HEK293 (cell line): ENCODE data around the gene MED28.

Source experiments
- CTCF ChIA-PET: fragments of 350-600 bp; formaldehyde crosslinking; extraction: SDS; loops from one replicate; lab custom pipeline; 2021; ENCODE audit warnings: antibody characterized with exemption; lab: Yijun Ruan, JAX
- POLR2A ChIA-PET: fragments of 300-600 bp; formaldehyde crosslinking; extraction: SDS; loops from one replicate; lab custom pipeline; 2020; ENCODE audit warnings: antibody characterized with exemption, inconsistent platforms; lab: Yijun Ruan, JAX
- H3K27ac ChIP-seq: fragments of 200-500 bp; sonication (Bioruptor generic); 2 replicates; pipeline ENCODE4 v1.5.1; 2014; ENCODE audit warnings: low read depth, low read length, control low read depth, inconsistent platforms; ENCODE audit errors: extremely low read depth
- H3K36me3 ChIP-seq, 2 experiments: fragments of 200-500 bp in 1 of 2; sonication (Bioruptor generic) in 1 of 2; 1 replicate in 1 of 2; 2 replicates in 1 of 2; pipeline ENCODE4 v1.5.1; 2014 to 2017; ENCODE audit warnings: inconsistent platforms in 2 of 2, low read length in 2 of 2; ENCODE audit not compliant: control insufficient read depth in 2 of 2, insufficient read depth in 1 of 2
- H3K4me1 ChIP-seq: fragments of 200-500 bp; sonication (Bioruptor generic); 2 replicates; pipeline ENCODE4 v1.5.1; 2014; ENCODE audit warnings: mild to moderate bottlenecking, low read length, inconsistent platforms; ENCODE audit not compliant: control insufficient read depth, insufficient read depth
- H3K4me3 ChIP-seq: 2 replicates; pipeline ENCODE4 v1.5.1; 2011; ENCODE audit warnings: low read depth, mild to moderate bottlenecking, control low read depth, low read length, moderate library complexity
- H3K9me3 ChIP-seq: fragments of 200-500 bp; sonication (Bioruptor generic); 2 replicates; pipeline ENCODE4 v1.5.1; 2014; ENCODE audit warnings: low read depth, low read length, inconsistent platforms; ENCODE audit not compliant: control insufficient read depth, insufficient read depth
- OVOL3 ChIP-seq: fragments of 450-650 bp; formaldehyde crosslinking; IDR thresholded peaks from 2 replicates; pipeline ENCODE4 v1.5.1; 2016; ENCODE audit warnings: missing biosample characterization, missing genetic modification characterization
- SP2 ChIP-seq: fragments of 450-650 bp; formaldehyde crosslinking; IDR thresholded peaks from 2 replicates; pipeline ENCODE4 v1.5.1; 2016; ENCODE audit warnings: missing biosample characterization, missing genetic modification characterization
- ZBTB1 ChIP-seq: fragments of 450-650 bp; formaldehyde crosslinking; IDR thresholded peaks from 2 replicates; pipeline ENCODE4 v1.5.1; 2016; ENCODE audit warnings: missing biosample characterization, missing genetic modification characterization
- ZFP69B ChIP-seq: fragments of 450-650 bp; formaldehyde crosslinking; IDR thresholded peaks from 2 replicates; pipeline ENCODE4 v1.5.1; 2016; ENCODE audit warnings: missing biosample characterization, missing genetic modification characterization
- ZNF132 ChIP-seq: fragments of 450-650 bp; formaldehyde crosslinking; IDR thresholded peaks from 2 replicates; pipeline ENCODE4 v1.5.1; 2017; ENCODE audit warnings: missing biosample characterization, missing genetic modification characterization, borderline replicate concordance
- ZNF140 ChIP-seq: fragments of 450-650 bp; formaldehyde crosslinking; IDR thresholded peaks from 2 replicates; pipeline ENCODE4 v1.5.1; 2016; ENCODE audit warnings: missing biosample characterization, missing genetic modification characterization
- ZNF146 ChIP-seq: fragments of 450-650 bp; formaldehyde crosslinking; IDR thresholded peaks from 2 replicates; pipeline ENCODE4 v1.5.1; 2016; ENCODE audit warnings: missing biosample characterization, missing genetic modification characterization
- ZNF155 ChIP-seq: fragments of 450-650 bp; formaldehyde crosslinking; IDR thresholded peaks from 2 replicates; pipeline ENCODE4 v1.5.1; 2016; ENCODE audit warnings: missing biosample characterization, missing genetic modification characterization
- ZNF184 ChIP-seq: fragments of 450-650 bp; IDR thresholded peaks from 2 replicates; pipeline ENCODE4 v1.5.1; 2018; ENCODE audit warnings: missing biosample characterization, mild to moderate bottlenecking, missing genetic modification characterization
- ZNF239 ChIP-seq: fragments of 450-650 bp; formaldehyde crosslinking; IDR thresholded peaks from 2 replicates; pipeline ENCODE4 v1.5.1; 2016; ENCODE audit warnings: missing biosample characterization, missing genetic modification characterization
- ZNF274 ChIP-seq, 2 experiments: fragments of 200-500 bp in 1 of 2; fragments of 450-650 bp in 1 of 2; sonication (Bioruptor generic) in 1 of 2; formaldehyde crosslinking in 1 of 2; IDR thresholded peaks; 2 replicates each; pipeline versions ENCODE4 v1.5.1 to v1.6.1; 2014 to 2016; ENCODE audit warnings: borderline replicate concordance in 1 of 2, inconsistent platforms in 1 of 2, low read length in 1 of 2, missing biosample characterization in 1 of 2, missing genetic modification characterization in 1 of 2
- ZNF555 ChIP-seq: fragments of 450-650 bp; formaldehyde crosslinking; conservative IDR thresholded peaks from 2 replicates; pipeline ENCODE4 v1.5.1; 2017; ENCODE audit warnings: missing biosample characterization, mild to moderate bottlenecking, missing genetic modification characterization, inconsistent platforms
- ZNF560 ChIP-seq: fragments of 450-650 bp; formaldehyde crosslinking; IDR thresholded peaks from 2 replicates; pipeline ENCODE4 v1.5.1; 2017; ENCODE audit warnings: missing biosample characterization, missing genetic modification characterization, borderline replicate concordance
- ZNF561 ChIP-seq: fragments of 450-650 bp; IDR thresholded peaks from 2 replicates; pipeline ENCODE4 v1.5.1; 2018; ENCODE audit warnings: missing biosample characterization, missing genetic modification characterization, borderline replicate concordance
- ZNF623 ChIP-seq: fragments of 450-650 bp; formaldehyde crosslinking; IDR thresholded peaks from 2 replicates; pipeline ENCODE4 v1.5.1; 2016; ENCODE audit warnings: missing biosample characterization, missing genetic modification characterization
- ZNF654 ChIP-seq: fragments of 450-650 bp; formaldehyde crosslinking; IDR thresholded peaks from 2 replicates; pipeline ENCODE4 v1.5.1; 2016; ENCODE audit warnings: low read depth, missing biosample characterization, missing genetic modification characterization
- ZNF776 ChIP-seq: fragments of 450-650 bp; formaldehyde crosslinking; IDR thresholded peaks from 2 replicates; pipeline ENCODE4 v1.5.0; 2017; ENCODE audit warnings: missing biosample characterization, missing genetic modification characterization, borderline replicate concordance
- TF ChIP-seq, protein P1 (sequence below): fragments of 450-650 bp; formaldehyde crosslinking; IDR thresholded peaks from 2 replicates; pipeline ENCODE4 v1.5.1; 2017; ENCODE audit warnings: missing biosample characterization, missing genetic modification characterization
- TF ChIP-seq, protein P2 (sequence below): fragments of 450-650 bp; formaldehyde crosslinking; IDR thresholded peaks from 2 replicates; pipeline ENCODE4 v1.5.1; 2016; ENCODE audit warnings: missing biosample characterization, missing genetic modification characterization, low read depth
- TF ChIP-seq, protein P3 (sequence below): fragments of 450-650 bp; formaldehyde crosslinking; optimal IDR thresholded peaks from 2 replicates; pipeline ENCODE3; 2016; ENCODE audit warnings: missing biosample characterization, mild to moderate bottlenecking, missing genetic modification characterization
- TF ChIP-seq, protein P4 (sequence below): fragments of 450-650 bp; formaldehyde crosslinking; IDR thresholded peaks from 2 replicates; pipeline ENCODE4 v1.5.1; 2016; ENCODE audit warnings: missing biosample characterization, missing genetic modification characterization
- TF ChIP-seq, protein P5 (sequence below): fragments of 450-650 bp; formaldehyde crosslinking; IDR thresholded peaks from 2 replicates; pipeline ENCODE4 v1.5.1; 2016; ENCODE audit warnings: missing biosample characterization, missing genetic modification characterization

MED28 gene

DNA sequence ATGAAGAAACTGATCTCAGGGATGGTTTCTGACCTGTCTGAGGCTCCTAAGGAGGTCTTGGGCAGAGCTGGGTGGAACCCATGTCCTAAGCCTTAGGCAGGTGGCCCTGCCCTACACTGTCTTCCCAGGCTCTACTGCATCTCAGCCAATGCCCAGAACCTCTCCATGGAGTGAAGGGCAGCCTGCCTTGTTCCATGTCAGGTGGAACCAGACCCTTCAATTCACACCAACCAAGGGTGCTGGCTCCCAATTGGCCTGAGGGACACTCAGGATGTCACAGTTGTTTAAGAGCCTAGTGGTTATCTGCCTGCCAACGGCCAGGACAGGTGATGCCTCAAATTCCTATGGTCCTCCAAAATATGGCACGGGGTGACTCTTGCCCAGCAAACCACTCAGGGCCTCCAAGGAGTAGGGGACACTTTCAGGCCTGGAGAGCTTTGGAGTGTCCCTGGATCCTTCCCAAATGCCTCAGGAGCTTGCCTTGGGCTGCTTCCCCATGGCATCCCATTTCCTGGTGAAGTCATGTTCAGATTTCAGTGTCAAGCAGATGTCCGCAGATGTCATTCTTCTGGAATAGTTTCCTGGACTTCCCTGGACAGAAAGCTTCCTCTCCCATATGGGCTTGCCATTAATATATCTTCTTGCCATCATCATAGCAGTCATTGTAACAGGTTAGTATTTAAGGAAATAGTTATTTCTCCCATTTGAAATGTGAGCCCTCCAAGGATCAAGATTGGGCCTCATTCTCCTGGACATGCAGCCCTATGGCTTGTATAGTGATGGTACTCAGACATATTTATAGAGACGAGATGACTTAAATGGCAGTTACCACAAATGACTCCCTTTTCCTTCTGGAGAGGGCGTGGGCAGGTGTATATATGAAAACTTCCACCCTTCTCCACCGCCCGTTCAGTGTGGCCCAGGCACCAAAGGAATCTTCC is 67.1 kb downstream of the MED28 start:
- Histone ChIP-seq H3K27ac (no peak overlapping the region), H3K4me3 (no peak overlapping the region), H3K36me3 (no peaks in the 10 kb centered on the region), H3K4me1 (no peaks in the 10 kb centered on the region), H3K9me3 (no peaks in the 10 kb centered on the region)
- ChIA-PET POLR2A (no interaction called here), CTCF (no interaction called here)
- no peak for TF ChIP-seq OVOL3
- no peak for TF ChIP-seq ZNF132
- TF ChIP-seq ZNF184 (tag by site-specific recombination) = no peak
- TF ChIP-seq, protein P1, sequence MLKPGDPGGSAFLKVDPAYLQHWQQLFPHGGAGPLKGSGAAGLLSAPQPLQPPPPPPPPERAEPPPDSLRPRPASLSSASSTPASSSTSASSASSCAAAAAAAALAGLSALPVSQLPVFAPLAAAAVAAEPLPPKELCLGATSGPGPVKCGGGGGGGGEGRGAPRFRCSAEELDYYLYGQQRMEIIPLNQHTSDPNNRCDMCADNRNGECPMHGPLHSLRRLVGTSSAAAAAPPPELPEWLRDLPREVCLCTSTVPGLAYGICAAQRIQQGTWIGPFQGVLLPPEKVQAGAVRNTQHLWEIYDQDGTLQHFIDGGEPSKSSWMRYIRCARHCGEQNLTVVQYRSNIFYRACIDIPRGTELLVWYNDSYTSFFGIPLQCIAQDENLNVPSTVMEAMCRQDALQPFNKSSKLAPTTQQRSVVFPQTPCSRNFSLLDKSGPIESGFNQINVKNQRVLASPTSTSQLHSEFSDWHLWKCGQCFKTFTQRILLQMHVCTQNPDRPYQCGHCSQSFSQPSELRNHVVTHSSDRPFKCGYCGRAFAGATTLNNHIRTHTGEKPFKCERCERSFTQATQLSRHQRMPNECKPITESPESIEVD = no peak
- TF ChIP-seq, protein P2, sequence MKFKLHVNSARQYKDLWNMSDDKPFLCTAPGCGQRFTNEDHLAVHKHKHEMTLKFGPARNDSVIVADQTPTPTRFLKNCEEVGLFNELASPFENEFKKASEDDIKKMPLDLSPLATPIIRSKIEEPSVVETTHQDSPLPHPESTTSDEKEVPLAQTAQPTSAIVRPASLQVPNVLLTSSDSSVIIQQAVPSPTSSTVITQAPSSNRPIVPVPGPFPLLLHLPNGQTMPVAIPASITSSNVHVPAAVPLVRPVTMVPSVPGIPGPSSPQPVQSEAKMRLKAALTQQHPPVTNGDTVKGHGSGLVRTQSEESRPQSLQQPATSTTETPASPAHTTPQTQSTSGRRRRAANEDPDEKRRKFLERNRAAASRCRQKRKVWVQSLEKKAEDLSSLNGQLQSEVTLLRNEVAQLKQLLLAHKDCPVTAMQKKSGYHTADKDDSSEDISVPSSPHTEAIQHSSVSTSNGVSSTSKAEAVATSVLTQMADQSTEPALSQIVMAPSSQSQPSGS (tag by site-specific recombination) = no peak
- TF ChIP-seq SP2 = no peak
- TF ChIP-seq, protein P3, sequence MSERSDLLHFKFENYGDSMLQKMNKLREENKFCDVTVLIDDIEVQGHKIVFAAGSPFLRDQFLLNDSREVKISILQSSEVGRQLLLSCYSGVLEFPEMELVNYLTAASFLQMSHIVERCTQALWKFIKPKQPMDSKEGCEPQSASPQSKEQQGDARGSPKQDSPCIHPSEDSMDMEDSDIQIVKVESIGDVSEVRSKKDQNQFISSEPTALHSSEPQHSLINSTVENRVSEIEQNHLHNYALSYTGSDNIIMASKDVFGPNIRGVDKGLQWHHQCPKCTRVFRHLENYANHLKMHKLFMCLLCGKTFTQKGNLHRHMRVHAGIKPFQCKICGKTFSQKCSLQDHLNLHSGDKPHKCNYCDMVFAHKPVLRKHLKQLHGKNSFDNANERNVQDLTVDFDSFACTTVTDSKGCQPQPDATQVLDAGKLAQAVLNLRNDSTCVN (tag by site-specific recombination) = no peak
- TF ChIP-seq ZNF155 (tag by site-specific recombination) = no peak
- no peak for TF ChIP-seq ZNF560 (tag by site-specific recombination)

DNA sequence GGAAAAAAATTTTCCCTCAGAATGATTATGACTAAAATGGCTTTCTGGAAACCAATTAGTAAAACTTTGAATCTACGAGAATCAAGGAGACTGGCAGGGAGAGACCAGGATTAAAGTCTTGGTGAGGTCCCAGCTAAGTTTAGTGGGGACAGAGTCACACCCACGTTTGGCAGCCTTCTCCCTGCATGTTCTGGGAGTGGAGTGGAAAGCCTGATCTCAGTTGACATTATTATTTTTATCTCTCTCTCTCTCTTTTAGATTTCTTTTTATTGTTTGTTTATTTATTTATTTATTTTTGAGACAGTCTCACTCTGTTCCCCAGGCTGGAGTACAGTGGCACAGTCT is 67.8 kb downstream of the MED28 start:
- CTCF ChIA-PET = no interaction called here
- H3K36me3 ChIP-seq = no peaks in the 10 kb centered on the region
- H3K4me3 ChIP-seq = no peak overlapping the region
- no peak overlapping the region for H3K27ac ChIP-seq
- H3K9me3 ChIP-seq = no peaks in the 10 kb centered on the region
- TF ChIP-seq ZNF654 (tag by site-specific recombination) (no peak), ZNF555 (tag by site-specific recombination) (no peak), ZNF623 (no peak), ZBTB1 (tag by site-specific recombination) (no peak), ZNF776 (tag by site-specific recombination) (no peak), ZNF140 (tag by site-specific recombination) (no peak), ZNF274 (IDR thresholded peaks at IDR 0.05; ENCODE audit: low read length) (no peak), ZNF274 (tag by site-specific recombination; IDR thresholded peaks at IDR 0.05; ENCODE audit: borderline replicate concordance) (no peak), ZNF239 (no peak), ZFP69B (tag by site-specific recombination) (no peak), ZNF561 (tag by site-specific recombination) (no peak), ZNF146 (no peak)
- TF ChIP-seq, protein P4, sequence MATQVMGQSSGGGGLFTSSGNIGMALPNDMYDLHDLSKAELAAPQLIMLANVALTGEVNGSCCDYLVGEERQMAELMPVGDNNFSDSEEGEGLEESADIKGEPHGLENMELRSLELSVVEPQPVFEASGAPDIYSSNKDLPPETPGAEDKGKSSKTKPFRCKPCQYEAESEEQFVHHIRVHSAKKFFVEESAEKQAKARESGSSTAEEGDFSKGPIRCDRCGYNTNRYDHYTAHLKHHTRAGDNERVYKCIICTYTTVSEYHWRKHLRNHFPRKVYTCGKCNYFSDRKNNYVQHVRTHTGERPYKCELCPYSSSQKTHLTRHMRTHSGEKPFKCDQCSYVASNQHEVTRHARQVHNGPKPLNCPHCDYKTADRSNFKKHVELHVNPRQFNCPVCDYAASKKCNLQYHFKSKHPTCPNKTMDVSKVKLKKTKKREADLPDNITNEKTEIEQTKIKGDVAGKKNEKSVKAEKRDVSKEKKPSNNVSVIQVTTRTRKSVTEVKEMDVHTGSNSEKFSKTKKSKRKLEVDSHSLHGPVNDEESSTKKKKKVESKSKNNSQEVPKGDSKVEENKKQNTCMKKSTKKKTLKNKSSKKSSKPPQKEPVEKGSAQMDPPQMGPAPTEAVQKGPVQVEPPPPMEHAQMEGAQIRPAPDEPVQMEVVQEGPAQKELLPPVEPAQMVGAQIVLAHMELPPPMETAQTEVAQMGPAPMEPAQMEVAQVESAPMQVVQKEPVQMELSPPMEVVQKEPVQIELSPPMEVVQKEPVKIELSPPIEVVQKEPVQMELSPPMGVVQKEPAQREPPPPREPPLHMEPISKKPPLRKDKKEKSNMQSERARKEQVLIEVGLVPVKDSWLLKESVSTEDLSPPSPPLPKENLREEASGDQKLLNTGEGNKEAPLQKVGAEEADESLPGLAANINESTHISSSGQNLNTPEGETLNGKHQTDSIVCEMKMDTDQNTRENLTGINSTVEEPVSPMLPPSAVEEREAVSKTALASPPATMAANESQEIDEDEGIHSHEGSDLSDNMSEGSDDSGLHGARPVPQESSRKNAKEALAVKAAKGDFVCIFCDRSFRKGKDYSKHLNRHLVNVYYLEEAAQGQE (tag by site-specific recombination) = no peak
- TF ChIP-seq, protein P5, sequence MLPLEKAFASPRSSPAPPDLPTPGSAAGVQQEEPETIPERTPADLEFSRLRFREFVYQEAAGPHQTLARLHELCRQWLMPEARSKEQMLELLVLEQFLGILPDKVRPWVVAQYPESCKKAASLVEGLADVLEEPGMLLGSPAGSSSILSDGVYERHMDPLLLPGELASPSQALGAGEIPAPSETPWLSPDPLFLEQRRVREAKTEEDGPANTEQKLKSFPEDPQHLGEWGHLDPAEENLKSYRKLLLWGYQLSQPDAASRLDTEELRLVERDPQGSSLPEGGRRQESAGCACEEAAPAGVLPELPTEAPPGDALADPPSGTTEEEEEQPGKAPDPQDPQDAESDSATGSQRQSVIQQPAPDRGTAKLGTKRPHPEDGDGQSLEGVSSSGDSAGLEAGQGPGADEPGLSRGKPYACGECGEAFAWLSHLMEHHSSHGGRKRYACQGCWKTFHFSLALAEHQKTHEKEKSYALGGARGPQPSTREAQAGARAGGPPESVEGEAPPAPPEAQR (tag by site-specific recombination) = no peak
- TF ChIP-seq, all 188 proteins: peak for 0
- H3K4me1 ChIP-seq = no peaks in the 10 kb centered on the region
- POLR2A ChIA-PET = no interaction called here
